ENCODE data around the gene TMEM168. TPM values are rescaled to one million over a fixed set of nuclear protein-coding genes. Genes with fewer than 3 reads are reported as not detected.
"Not testable (repeated sequence)": the region's sequence is repeated elsewhere in the genome, so short reads cannot be mapped to it uniquely, and the experiment has no call there.

The TMEM168 gene
- total RNA-seq, 4 donors from 2014 or later: 13.7 to 22.8 (median 16.4) TPM

GRCh38 chr7:112799448-112800120 is 9.4 kb upstream of the TMEM168 start:
- Histone ChIP-seq H3K27me3 (no peaks in the 10 kb centered on the region), H3K36me3 (no peaks in the 10 kb centered on the region), H3K27ac (replicated peaks in 1 of 4) (no peak overlapping the region), H3K4me3 (no peak overlapping the region), H3K4me1 (no peaks in the 10 kb centered on the region), H3K9me3 (no peaks in the 10 kb centered on the region)
- TF ChIP-seq CTCF (IDR thresholded peaks at IDR 0.05) (no peak), POLR2AphosphoS5 (IDR thresholded peaks at IDR 0.05) (no peak), EP300 (IDR thresholded peaks at IDR 0.05) (no peak)
- intact Hi-C loops (cut with DNase I): no loop called here
- DNase-seq (ENCODE audit: extremely low spot score): no peak
- WGBS: 54% methylated on average over 3 of the region's 3 CpGs

DNA sequence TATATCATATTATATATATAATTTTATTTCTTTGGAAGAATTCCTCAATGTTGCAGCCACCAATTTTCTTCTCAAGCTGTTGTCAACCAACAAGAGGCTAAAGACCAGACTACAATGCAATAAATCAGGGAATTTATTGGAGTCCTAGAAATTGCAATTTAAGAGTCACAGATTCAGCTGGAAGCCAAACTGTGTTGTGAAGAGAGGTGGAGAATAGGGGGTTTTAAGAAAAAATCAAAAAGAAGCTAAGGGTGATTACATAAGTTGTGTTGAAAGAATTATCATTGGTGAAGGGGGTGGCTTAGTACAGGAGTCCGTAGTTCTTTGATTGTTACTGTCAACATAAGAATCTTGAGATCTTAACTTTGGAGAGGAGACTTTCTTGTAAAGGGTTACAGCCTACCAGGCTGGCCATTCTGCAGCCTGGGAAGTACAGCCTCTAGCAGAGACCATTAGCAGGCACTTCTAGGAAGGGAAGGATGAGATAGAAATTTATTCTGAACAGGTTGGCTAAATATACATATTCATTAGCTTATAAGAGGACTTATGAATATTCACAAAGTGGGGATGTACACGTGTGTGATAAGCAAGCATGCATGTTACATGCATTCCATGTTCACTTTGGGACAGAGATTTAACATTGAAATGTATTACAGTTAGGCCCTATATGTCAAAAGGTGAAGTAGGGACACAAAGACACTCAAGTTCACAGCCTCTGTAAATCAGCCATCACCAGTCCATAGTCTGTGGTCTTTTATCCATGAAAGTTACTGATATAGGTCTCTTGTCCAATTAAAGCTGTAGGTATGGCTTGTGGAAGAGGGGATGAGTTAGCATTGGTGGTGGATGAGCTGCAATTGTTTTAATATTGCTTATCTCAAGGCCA is 8.3 kb upstream of the TMEM168 start:
- WGBS: 77% methylated on average over 2 of the region's 2 CpGs
- H3K4me3 ChIP-seq: no peak overlapping the region
- no peaks in the 10 kb centered on the region for H3K27me3 ChIP-seq
- intact Hi-C loops (cut with DNase I): no loop called here
- no peaks in the 10 kb centered on the region for H3K4me1 ChIP-seq
- no peaks in the 10 kb centered on the region for H3K9me3 ChIP-seq
- H3K36me3 ChIP-seq: no peaks in the 10 kb centered on the region
- H3K27ac ChIP-seq (replicated peaks in 1 of 4): no peak overlapping the region
- TF ChIP-seq POLR2A (IDR thresholded peaks at IDR 0.05; ENCODE audit: low read depth) (no peak), CTCF (IDR thresholded peaks at IDR 0.05) (no peak), EP300 (IDR thresholded peaks at IDR 0.05) (no peak), POLR2AphosphoS5 (IDR thresholded peaks at IDR 0.05) (no peak)
- DNase-seq (ENCODE audit: extremely low spot score): no peak

GRCh38 chr7:112796552-112796951 is 6.4 kb upstream of the TMEM168 start:
- DNase-seq (ENCODE audit: extremely low spot score); H3K27ac ChIP-seq (replicated peaks in 1 of 4); H3K36me3 ChIP-seq; intact Hi-C loops (cut with DNase I); H3K4me3 ChIP-seq; H3K4me1 ChIP-seq; H3K9me3 ChIP-seq; H3K27me3 ChIP-seq: not testable (repeated sequence)

- intact Hi-C loops (cut with DNase I): no loop called here
- DNase-seq (ENCODE audit: extremely low spot score): no peak
- Histone ChIP-seq H3K9me3 (no peaks in the 10 kb centered on the region), H3K27ac (replicated peaks in 1 of 4) (no peak overlapping the region), H3K4me3 (no peak overlapping the region), H3K27me3 (no peaks in the 10 kb centered on the region), H3K36me3 (no peaks in the 10 kb centered on the region), H3K4me1 (peaks cover 11 to 23% (median 21%) of the 10 kb centered on the region in 4 donors)
- 96% methylated on average over 3 of the region's 3 CpGs for WGBS
- no peak for TF ChIP-seq POLR2AphosphoS5 (IDR thresholded peaks at IDR 0.05)
- no peak for TF ChIP-seq CTCF (IDR thresholded peaks at IDR 0.05)
- no peak for TF ChIP-seq EP300 (IDR thresholded peaks at IDR 0.05)
- TF ChIP-seq POLR2A (IDR thresholded peaks at IDR 0.05; ENCODE audit: low read depth): no peak
Measured at GRCh38 chr7:112792441-112792840, 2.2 kb upstream of the TMEM168 start.

DNA sequence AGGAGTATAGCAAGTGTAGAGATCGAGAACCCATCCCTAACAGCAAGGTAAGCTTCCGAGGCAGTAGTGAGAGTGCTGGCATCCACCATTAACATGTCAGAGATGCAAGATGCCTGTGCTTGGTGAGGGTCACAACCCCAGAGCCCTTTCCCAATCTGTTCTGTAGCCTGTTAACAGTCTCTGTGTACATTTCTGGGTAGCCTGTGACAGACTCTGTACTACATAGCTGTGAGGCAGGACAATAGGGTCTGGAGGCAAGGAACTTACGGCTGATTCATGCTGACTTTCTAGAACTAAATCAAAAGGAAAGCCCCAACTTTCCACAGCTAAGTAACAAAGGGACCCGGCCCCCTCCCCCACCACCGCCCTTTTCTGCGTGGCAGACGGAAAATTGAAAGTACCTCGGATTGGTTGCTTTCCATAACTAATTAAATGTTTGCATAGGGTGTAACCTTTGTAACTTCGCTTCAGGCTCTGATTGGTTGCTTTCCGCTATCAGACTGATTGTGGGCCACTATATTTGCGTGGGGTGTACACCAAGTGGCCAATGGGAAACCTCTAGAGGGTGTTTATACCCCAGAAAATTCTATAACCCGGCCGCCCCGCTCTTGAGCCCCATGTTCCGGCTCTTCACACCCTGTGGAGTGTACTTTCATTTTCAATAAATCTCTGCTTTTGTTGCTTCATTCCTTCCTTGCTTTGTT is 1.4 kb upstream of the TMEM168 start:
- no peaks in the 10 kb centered on the region for H3K27me3 ChIP-seq
- H3K4me3 ChIP-seq: no peak overlapping the region
- DNase-seq (ENCODE audit: extremely low spot score): no peak
- no peaks in the 10 kb centered on the region for H3K9me3 ChIP-seq
- TF ChIP-seq POLR2A (IDR thresholded peaks at IDR 0.05; ENCODE audit: low read depth) (no peak), CTCF (IDR thresholded peaks at IDR 0.05) (no peak), EP300 (IDR thresholded peaks at IDR 0.05) (no peak), POLR2AphosphoS5 (IDR thresholded peaks at IDR 0.05) (no peak)
- 95% methylated on average over 15 of the region's 15 CpGs for WGBS
- no peaks in the 10 kb centered on the region for H3K36me3 ChIP-seq
- intact Hi-C loops (cut with DNase I): no loop called here
- peaks cover 11 to 23% (median 21%) of the 10 kb centered on the region in 4 donors for H3K4me1 ChIP-seq
- no peak overlapping the region for H3K27ac ChIP-seq (replicated peaks in 1 of 4)
